Vagina (tissue), 2 donors: ENCODE results near the gene LRRC7. TPM values are rescaled to one million over a fixed set of nuclear protein-coding genes. Genes with fewer than 3 reads are reported as not detected.

ENCODE experiments used
- DNase-seq, 2 donors: peaks; one replicate each; pipeline ENCODE4 v3.0.0-alpha.2; 2017; ENCODE audit errors: extremely low spot score in 2 of 2
- H3K27ac ChIP-seq: fragments of 200-600 bp; sonication (generic); one replicate; pipeline ENCODE4 v1.5.1; 2019
- H3K27me3 ChIP-seq: fragments of 200-600 bp; sonication (generic); one replicate; pipeline ENCODE4 v1.5.1; 2019
- H3K36me3 ChIP-seq, 2 donors: fragments of 200-600 bp; sonication (generic); one replicate each; pipeline ENCODE4 v1.5.1; 2017 to 2019
- H3K4me1 ChIP-seq: fragments of 200-600 bp; sonication (generic); one replicate; pipeline ENCODE4 v1.5.1; 2019
- H3K4me3 ChIP-seq, 2 donors: fragments of 200-600 bp; sonication (generic); 1 replicate in 1 of 2; 2 replicates in 1 of 2; pipeline ENCODE4 v1.5.1; 2016 to 2019
- H3K9me3 ChIP-seq: fragments of 200-600 bp; sonication (generic); one replicate; pipeline ENCODE4 v1.5.1; 2019
- CTCF ChIP-seq, 3 experiments: fragments of 450-650 bp in 2 of 3; fragments of 200-600 bp in 1 of 3; sonication (generic) in 1 of 3; IDR thresholded peaks; one replicate each; pipeline ENCODE4 v1.5.1; 2017 to 2019; ENCODE audit warnings: antibody characterized with exemption in 3 of 3, mild to moderate bottlenecking in 2 of 3, moderate library complexity in 2 of 3
- POLR2A ChIP-seq, 2 donors: fragments of 450-650 bp; IDR thresholded peaks; one replicate each; pipeline ENCODE4 v1.6.1; 2017; ENCODE audit warnings: antibody characterized with exemption in 2 of 2, mild to moderate bottlenecking in 2 of 2, moderate library complexity in 2 of 2
- POLR2AphosphoS5 ChIP-seq, 2 donors: sonication (generic); formaldehyde crosslinking; IDR thresholded peaks; one replicate each; pipeline ENCODE4 v1.9.0; 2017; ENCODE audit warnings: antibody characterized with exemption in 2 of 2, mild to moderate bottlenecking in 2 of 2, low read depth in 1 of 2; ENCODE audit not compliant: insufficient read depth in 1 of 2
- intact Hi-C: fragments of 100-400 bp; cut with DNase I; formaldehyde crosslinking; loops from one replicate; pipeline ENCODE4 v1.15.1; 2023
- total RNA-seq: library from RNA; depleted of rRNA; stranded (reverse); fragments of >200 nt; gene quantifications from one replicate; pipeline ENCODE4 v1.2.3, GENCODE V29; 2016

Gene LRRC7
- total RNA-seq, 1 donor from 2014 or later: not detected

- H3K36me3 ChIP-seq: no peaks in the 10 kb centered on the region
- H3K9me3 ChIP-seq: no peaks in the 10 kb centered on the region
- no peak overlapping the region for H3K27ac ChIP-seq
- H3K27me3 ChIP-seq: no peaks in the 10 kb centered on the region
- no peaks in the 10 kb centered on the region for H3K4me1 ChIP-seq
- no peak overlapping the region for H3K4me3 ChIP-seq
- no peak for DNase-seq
- TF ChIP-seq POLR2A (IDR thresholded peaks at IDR 0.05) (no peak), CTCF (IDR thresholded peaks at IDR 0.05) (no peak), POLR2AphosphoS5 (IDR thresholded peaks at IDR 0.05; ENCODE audit: insufficient read depth in 1 of 2, low read depth in 1 of 2) (no peak)
- intact Hi-C loops: no loop called here
Observed at GRCh38 chr1:69661686-69662085, 94.0 kb downstream of the LRRC7 start.

- no peaks in the 10 kb centered on the region for H3K36me3 ChIP-seq
- DNase-seq: no peak
- H3K27me3 ChIP-seq: no peaks in the 10 kb centered on the region
- intact Hi-C loops: no loop called here
- H3K4me1 ChIP-seq: no peaks in the 10 kb centered on the region
- H3K27ac ChIP-seq: no peak overlapping the region
- TF ChIP-seq POLR2A (IDR thresholded peaks at IDR 0.05): no peak
- TF ChIP-seq CTCF (IDR thresholded peaks at IDR 0.05): no peak
- TF ChIP-seq POLR2AphosphoS5 (IDR thresholded peaks at IDR 0.05; ENCODE audit: insufficient read depth in 1 of 2, low read depth in 1 of 2): no peak
- H3K9me3 ChIP-seq: no peaks in the 10 kb centered on the region
- no peak overlapping the region for H3K4me3 ChIP-seq
Observed at GRCh38 chr1:69662321-69662720, 94.6 kb downstream of the LRRC7 start.

GRCh38 chr1:69671363-69672010 is 103.8 kb downstream of the LRRC7 start:
- Histone ChIP-seq H3K27ac (no peak overlapping the region), H3K4me3 (no peak overlapping the region), H3K36me3 (no peaks in the 10 kb centered on the region), H3K4me1 (no peaks in the 10 kb centered on the region), H3K27me3 (no peaks in the 10 kb centered on the region), H3K9me3 (no peaks in the 10 kb centered on the region)
- intact Hi-C loops: no loop called here
- DNase-seq: no peak
- TF ChIP-seq CTCF (IDR thresholded peaks at IDR 0.05) (no peak), POLR2AphosphoS5 (IDR thresholded peaks at IDR 0.05; ENCODE audit: insufficient read depth in 1 of 2, low read depth in 1 of 2) (no peak), POLR2A (IDR thresholded peaks at IDR 0.05) (no peak)

- TF ChIP-seq POLR2A (IDR thresholded peaks at IDR 0.05): no peak
- no peak for TF ChIP-seq CTCF (IDR thresholded peaks at IDR 0.05)
- no peak for TF ChIP-seq POLR2AphosphoS5 (IDR thresholded peaks at IDR 0.05; ENCODE audit: insufficient read depth in 1 of 2, low read depth in 1 of 2)
- no peak for DNase-seq
- H3K4me3 ChIP-seq: no peak overlapping the region
- intact Hi-C loops: no loop called here
- H3K36me3 ChIP-seq: no peaks in the 10 kb centered on the region
- no peaks in the 10 kb centered on the region for H3K4me1 ChIP-seq
- H3K27me3 ChIP-seq: no peaks in the 10 kb centered on the region
- no peak overlapping the region for H3K27ac ChIP-seq
- no peaks in the 10 kb centered on the region for H3K9me3 ChIP-seq
Observed at GRCh38 chr1:69673321-69673720, 105.6 kb downstream of the LRRC7 start.

- H3K36me3 ChIP-seq: no peaks in the 10 kb centered on the region
- no peak for DNase-seq
- no peak overlapping the region for H3K27ac ChIP-seq
- intact Hi-C loops: no loop called here
- H3K27me3 ChIP-seq: no peaks in the 10 kb centered on the region
- H3K4me1 ChIP-seq: no peaks in the 10 kb centered on the region
- no peaks in the 10 kb centered on the region for H3K9me3 ChIP-seq
- TF ChIP-seq CTCF (IDR thresholded peaks at IDR 0.05) (no peak), POLR2AphosphoS5 (IDR thresholded peaks at IDR 0.05; ENCODE audit: insufficient read depth in 1 of 2, low read depth in 1 of 2) (no peak), POLR2A (IDR thresholded peaks at IDR 0.05) (no peak)
- H3K4me3 ChIP-seq: no peak overlapping the region
Observed at GRCh38 chr1:69679965-69680364, 112.2 kb downstream of the LRRC7 start.
